HepG2 (cell line): ENCODE results near the gene SOAT2. TPM values are rescaled to one million over a fixed set of nuclear protein-coding genes. Genes with fewer than 3 reads are reported as not detected.
A peak's percentile ranks its signal among the peaks of the same experiment; 100 is the strongest.

ENCODE experiments used
- ETV5 ChIP-seq: IDR thresholded peaks from 2 replicates; pipeline ENCODE4 v1.6.1; 2018; ENCODE audit warnings: missing biosample characterization, missing genetic modification reagents, inconsistent platforms, borderline replicate concordance
- HNF4G ChIP-seq, 2 experiments: sonication (generic) in 1 of 2; formaldehyde crosslinking in 1 of 2; IDR thresholded peaks; 2 replicates each; pipeline versions ENCODE4 v1.4.0 to v1.6.1; 2011 to 2020; ENCODE audit warnings: borderline replicate concordance in 2 of 2, low read depth in 2 of 2, mild to moderate bottlenecking in 2 of 2, low read length in 1 of 2, missing genetic modification reagents in 1 of 2, moderate library complexity in 1 of 2
- HOXA7 ChIP-seq: sonication (generic); formaldehyde crosslinking; IDR thresholded peaks from 2 replicates; pipeline ENCODE4 v1.8.1; 2022; ENCODE audit warnings: mild to moderate bottlenecking, missing genetic modification reagents, moderate library complexity
- KAT7 ChIP-seq: IDR thresholded peaks from 2 replicates; pipeline ENCODE4 v1.6.1; 2018; ENCODE audit warnings: borderline replicate concordance, missing compliant biosample characterization
- KDM1A ChIP-seq: IDR thresholded peaks from 2 replicates; pipeline ENCODE4 v1.6.1; 2016; ENCODE audit warnings: missing compliant biosample characterization
- PAWR ChIP-seq: sonication (generic); formaldehyde crosslinking; IDR thresholded peaks from 2 replicates; pipeline ENCODE4 v1.4.0; 2020; ENCODE audit warnings: missing genetic modification reagents, mild to moderate bottlenecking, borderline replicate concordance
- SCMH1 ChIP-seq: sonication (generic); formaldehyde crosslinking; IDR thresholded peaks from 2 replicates; pipeline ENCODE4 v1.9.0; 2021; ENCODE audit warnings: missing genetic modification reagents, mild to moderate bottlenecking, borderline replicate concordance
- SIX4 ChIP-seq: sonication (generic); formaldehyde crosslinking; IDR thresholded peaks from 2 replicates; pipeline ENCODE4 v1.4.0; 2020; ENCODE audit warnings: missing genetic modification reagents
- SKIL ChIP-seq: sonication (generic); formaldehyde crosslinking; IDR thresholded peaks from 2 replicates; pipeline ENCODE4 v1.8.0; 2022; ENCODE audit warnings: missing genetic modification reagents, mild to moderate bottlenecking, moderate library complexity, borderline replicate concordance
- TBL1XR1 ChIP-seq: fragments of 150-350 bp; IDR thresholded peaks from 2 replicates; pipeline ENCODE4 v1.6.1; 2014; ENCODE audit warnings: borderline replicate concordance, low read length; ENCODE audit not compliant: partially characterized antibody
- TEF ChIP-seq: sonication (generic); formaldehyde crosslinking; IDR thresholded peaks from 2 replicates; pipeline ENCODE4 v1.5.0; 2020; ENCODE audit warnings: missing genetic modification reagents
- ZFP82 ChIP-seq: sonication (generic); formaldehyde crosslinking; IDR thresholded peaks from 2 replicates; pipeline ENCODE4 v1.5.1; 2020; ENCODE audit warnings: mild to moderate bottlenecking, missing genetic modification reagents, borderline replicate concordance
- ZNF235 ChIP-seq: sonication (generic); formaldehyde crosslinking; IDR thresholded peaks from 2 replicates; pipeline ENCODE4 v1.8.1; 2023; ENCODE audit warnings: mild to moderate bottlenecking, missing genetic modification reagents, borderline replicate concordance
- ZNF3 ChIP-seq: IDR thresholded peaks from 2 replicates; pipeline ENCODE4 v1.7.0; 2017; ENCODE audit warnings: inconsistent platforms
- ZNF780A ChIP-seq: sonication (generic); formaldehyde crosslinking; IDR thresholded peaks from 2 replicates; pipeline ENCODE4 v1.8.0; 2022; ENCODE audit warnings: mild to moderate bottlenecking, missing genetic modification reagents, moderate library complexity
- polyA plus RNA-seq, 8 experiments: library from polyadenylated mRNA; depleted of rRNA in 3 of 8; stranded (reverse) in 7 of 8; unstranded in 1 of 8; fragments of >200 nt; fragmentation: Illumina TruSeq in 4 of 8; extraction: Trizol in 4 of 8; gene quantifications; 2 replicates each; pipeline versions ENCODE4 v1.2.1 to v1.2.3, GENCODE V29; 2011 to 2016; ENCODE audit warnings: low read depth in 4 of 8, missing spikeins in 1 of 8, mixed read lengths in 1 of 8; ENCODE audit not compliant: insufficient read depth in 1 of 8
- total RNA-seq, 5 experiments: library from RNA; depleted of rRNA; stranded (reverse); fragments of >200 nt; fragmentation: Illumina TruSeq; extraction: Trizol; gene quantifications; 2 replicates each; pipeline ENCODE4 v1.2.3, GENCODE V29; 2016; ENCODE audit warnings: low read depth in 1 of 5
- TF ChIP-seq, protein P1 (sequence below): sonication (generic); formaldehyde crosslinking; IDR thresholded peaks from 2 replicates; pipeline ENCODE4 v1.8.0; 2022; ENCODE audit warnings: low read depth, missing genetic modification reagents
- TF ChIP-seq, protein P2 (sequence below): sonication (generic); formaldehyde crosslinking; IDR thresholded peaks from 2 replicates; pipeline ENCODE4 v1.4.0; 2020; ENCODE audit warnings: missing genetic modification reagents, borderline replicate concordance
- TF ChIP-seq, protein P3 (sequence below): IDR thresholded peaks from 2 replicates; pipeline ENCODE4 v1.6.1; 2016; ENCODE audit warnings: missing genetic modification reagents, missing compliant biosample characterization
- TF ChIP-seq, protein P4 (sequence below): sonication (generic); formaldehyde crosslinking; IDR thresholded peaks from 2 replicates; pipeline ENCODE4 v1.8.0; 2022; ENCODE audit warnings: missing genetic modification reagents, mild to moderate bottlenecking, borderline replicate concordance
- TF ChIP-seq, protein P5 (sequence below): sonication (generic); formaldehyde crosslinking; IDR thresholded peaks from 2 replicates; pipeline ENCODE4 v1.4.0; 2020; ENCODE audit warnings: mild to moderate bottlenecking, missing genetic modification reagents

The SOAT2 gene
- total and polyA plus RNA-seq, 2 of the 13 experiments (the other 11 are each of a cell fraction or from before 2014, with no cell fraction given) = 14.9 to 108 TPM

DNA sequence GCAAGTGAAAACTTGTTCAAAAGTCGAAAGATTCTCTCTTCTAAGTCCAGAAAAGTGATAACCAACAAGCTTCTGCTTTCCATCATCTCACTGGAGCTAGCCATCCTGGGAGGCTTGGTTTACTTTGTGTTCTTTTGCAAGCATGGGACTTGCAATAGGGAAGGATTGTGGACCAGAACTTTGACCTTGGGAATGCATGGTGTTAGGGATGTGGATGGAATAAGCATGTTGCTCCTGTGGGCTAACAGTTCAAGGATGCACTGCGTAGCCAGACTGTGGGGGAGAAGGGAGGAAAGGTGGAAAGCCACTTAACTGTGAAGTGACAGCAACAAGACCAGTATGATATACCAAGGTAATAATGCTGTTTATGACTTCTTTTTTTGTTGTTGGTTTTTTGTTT, 28.6 kb downstream of the SOAT2 start (continued):
- TF ChIP-seq TEF (CRISPR knock-in tag) (no peak), HOXA7 (CRISPR knock-in tag) (no peak), ZNF3 (CRISPR knock-in tag) (no peak), PAWR (CRISPR knock-in tag) (no peak), TBL1XR1 (no peak), ZNF235 (no peak), ZFP82 (CRISPR knock-in tag) (no peak), KDM1A (no peak), SKIL (0 out of 2 replicates have a peak, but pooled peaks have one; percentile 26), ETV5 (no peak), KAT7 (CRISPR knock-in tag) (no peak), SIX4 (CRISPR knock-in tag) (no peak), HNF4G (IDR thresholded peaks at IDR 0.05; ENCODE audit: borderline replicate concordance, low read depth, low read length) (peak; percentile 59; the same call in 1 of the 2 replicates), HNF4G (CRISPR knock-in tag; IDR thresholded peaks at IDR 0.05; ENCODE audit: borderline replicate concordance, low read depth) (no peak), SCMH1 (CRISPR knock-in tag) (no peak), ZNF780A (no peak)
- TF ChIP-seq, protein P1, sequence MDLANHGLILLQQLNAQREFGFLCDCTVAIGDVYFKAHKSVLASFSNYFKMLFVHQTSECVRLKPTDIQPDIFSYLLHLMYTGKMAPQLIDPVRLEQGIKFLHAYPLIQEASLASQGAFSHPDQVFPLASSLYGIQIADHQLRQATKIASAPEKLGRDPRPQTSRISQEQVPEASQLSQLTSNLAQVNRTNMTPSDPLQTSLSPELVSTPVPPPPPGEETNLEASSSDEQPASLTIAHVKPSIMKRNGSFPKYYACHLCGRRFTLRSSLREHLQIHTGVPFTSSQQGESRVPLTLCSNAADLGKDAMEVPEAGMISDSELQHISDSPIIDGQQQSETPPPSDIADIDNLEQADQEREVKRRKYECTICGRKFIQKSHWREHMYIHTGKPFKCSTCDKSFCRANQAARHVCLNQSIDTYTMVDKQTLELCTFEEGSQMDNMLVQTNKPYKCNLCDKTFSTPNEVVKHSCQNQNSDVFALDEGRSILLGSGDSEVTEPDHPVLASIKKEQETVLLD (CRISPR knock-in tag) = no peak
- TF ChIP-seq, protein P2, sequence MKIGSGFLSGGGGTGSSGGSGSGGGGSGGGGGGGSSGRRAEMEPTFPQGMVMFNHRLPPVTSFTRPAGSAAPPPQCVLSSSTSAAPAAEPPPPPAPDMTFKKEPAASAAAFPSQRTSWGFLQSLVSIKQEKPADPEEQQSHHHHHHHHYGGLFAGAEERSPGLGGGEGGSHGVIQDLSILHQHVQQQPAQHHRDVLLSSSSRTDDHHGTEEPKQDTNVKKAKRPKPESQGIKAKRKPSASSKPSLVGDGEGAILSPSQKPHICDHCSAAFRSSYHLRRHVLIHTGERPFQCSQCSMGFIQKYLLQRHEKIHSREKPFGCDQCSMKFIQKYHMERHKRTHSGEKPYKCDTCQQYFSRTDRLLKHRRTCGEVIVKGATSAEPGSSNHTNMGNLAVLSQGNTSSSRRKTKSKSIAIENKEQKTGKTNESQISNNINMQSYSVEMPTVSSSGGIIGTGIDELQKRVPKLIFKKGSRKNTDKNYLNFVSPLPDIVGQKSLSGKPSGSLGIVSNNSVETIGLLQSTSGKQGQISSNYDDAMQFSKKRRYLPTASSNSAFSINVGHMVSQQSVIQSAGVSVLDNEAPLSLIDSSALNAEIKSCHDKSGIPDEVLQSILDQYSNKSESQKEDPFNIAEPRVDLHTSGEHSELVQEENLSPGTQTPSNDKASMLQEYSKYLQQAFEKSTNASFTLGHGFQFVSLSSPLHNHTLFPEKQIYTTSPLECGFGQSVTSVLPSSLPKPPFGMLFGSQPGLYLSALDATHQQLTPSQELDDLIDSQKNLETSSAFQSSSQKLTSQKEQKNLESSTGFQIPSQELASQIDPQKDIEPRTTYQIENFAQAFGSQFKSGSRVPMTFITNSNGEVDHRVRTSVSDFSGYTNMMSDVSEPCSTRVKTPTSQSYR = peak; percentile 12; the same call in 1 of the 2 replicates
- TF ChIP-seq, protein P3, sequence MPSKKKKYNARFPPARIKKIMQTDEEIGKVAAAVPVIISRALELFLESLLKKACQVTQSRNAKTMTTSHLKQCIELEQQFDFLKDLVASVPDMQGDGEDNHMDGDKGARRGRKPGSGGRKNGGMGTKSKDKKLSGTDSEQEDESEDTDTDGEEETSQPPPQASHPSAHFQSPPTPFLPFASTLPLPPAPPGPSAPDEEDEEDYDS (CRISPR knock-in tag) = no peak
- TF ChIP-seq, protein P4, sequence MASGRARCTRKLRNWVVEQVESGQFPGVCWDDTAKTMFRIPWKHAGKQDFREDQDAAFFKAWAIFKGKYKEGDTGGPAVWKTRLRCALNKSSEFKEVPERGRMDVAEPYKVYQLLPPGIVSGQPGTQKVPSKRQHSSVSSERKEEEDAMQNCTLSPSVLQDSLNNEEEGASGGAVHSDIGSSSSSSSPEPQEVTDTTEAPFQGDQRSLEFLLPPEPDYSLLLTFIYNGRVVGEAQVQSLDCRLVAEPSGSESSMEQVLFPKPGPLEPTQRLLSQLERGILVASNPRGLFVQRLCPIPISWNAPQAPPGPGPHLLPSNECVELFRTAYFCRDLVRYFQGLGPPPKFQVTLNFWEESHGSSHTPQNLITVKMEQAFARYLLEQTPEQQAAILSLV (CRISPR knock-in tag) = no peak
- TF ChIP-seq, protein P5, sequence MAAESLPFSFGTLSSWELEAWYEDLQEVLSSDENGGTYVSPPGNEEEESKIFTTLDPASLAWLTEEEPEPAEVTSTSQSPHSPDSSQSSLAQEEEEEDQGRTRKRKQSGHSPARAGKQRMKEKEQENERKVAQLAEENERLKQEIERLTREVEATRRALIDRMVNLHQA (CRISPR knock-in tag) = no peak
